Ovary (tissue), 3 donors: ENCODE measurements around the gene LMF1.

ENCODE experiments used
- CTCF ChIP-seq, 3 donors: fragments of 450-650 bp in 2 of 3; fragments of 200-600 bp in 1 of 3; IDR thresholded peaks; one replicate each; pipeline versions ENCODE4 v1.5.1 to v1.8.0; 2016 to 2022; ENCODE audit warnings: antibody characterized with exemption in 3 of 3, mild to moderate bottlenecking in 1 of 3
- EP300 ChIP-seq: sonication (generic); formaldehyde crosslinking; IDR thresholded peaks from one replicate; pipeline ENCODE4 v1.6.1; 2017; ENCODE audit warnings: antibody characterized with exemption
- POLR2A ChIP-seq: fragments of 450-650 bp; IDR thresholded peaks from one replicate; pipeline ENCODE4 v1.6.1; 2017; ENCODE audit warnings: antibody characterized with exemption, mild to moderate bottlenecking, moderate library complexity
- donor health status: DM: no; HTN: no; CAD: no.

GRCh38 chr16:818132-818531 is 152.7 kb downstream of the LMF1 start:
- no peak for TF ChIP-seq CTCF (IDR thresholded peaks at IDR 0.05)
- no peak for TF ChIP-seq EP300
- TF ChIP-seq POLR2A = no peak
